Epithelial cell of proximal tubule (primary cell): Measurements from ENCODE around the gene ITGBL1. TPM values are rescaled to one million over a fixed set of nuclear protein-coding genes. Genes with fewer than 3 reads are reported as not detected.

Source experiments
- DNase-seq: peaks from one replicate; pipeline ENCODE4 v3.0.0-alpha.2; 2011; ENCODE audit warnings: low read depth
- H3K4me3 ChIP-seq: 2 replicates; pipeline ENCODE4 v1.5.1; 2011; ENCODE audit warnings: low read depth, mild to moderate bottlenecking, low read length
- CTCF ChIP-seq: conservative IDR thresholded peaks from 2 replicates; pipeline ENCODE4 v1.5.1; 2012; ENCODE audit warnings: low read depth, mild to moderate bottlenecking, low read length
- total RNA-seq: library from RNA; depleted of rRNA; stranded (reverse); fragments of >200 nt; gene quantifications from 2 replicates; pipeline ENCODE4 v1.2.3, GENCODE V29; 2015

The ITGBL1 gene
- total RNA-seq, 1 donor from 2014 or later, result 1.1 TPM

DNA sequence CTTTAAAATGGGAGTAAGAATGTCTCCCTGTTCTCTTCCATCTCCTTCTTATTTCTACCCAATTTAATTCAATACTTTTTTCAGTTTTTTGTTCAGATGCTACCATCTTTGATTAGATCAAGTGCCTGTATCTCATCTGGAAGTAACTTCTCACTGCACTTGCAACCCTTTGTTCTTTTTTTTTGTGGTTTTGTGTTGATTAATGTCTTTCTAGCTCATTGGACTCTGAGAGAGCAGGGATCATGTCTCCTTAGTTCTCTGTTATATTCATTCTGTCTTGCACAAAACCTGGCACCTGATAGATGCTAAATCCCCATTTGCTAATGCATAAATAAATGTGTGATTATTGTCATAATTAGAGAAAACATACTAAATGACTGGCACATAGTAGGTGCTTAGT, 834 bp upstream of the ITGBL1 start:
- TF ChIP-seq CTCF, result no peak
- H3K4me3 ChIP-seq, result no peak overlapping the region
- DNase-seq, result no peak

GRCh38 chr13:101453784-101454201, 1.3 kb downstream of the ITGBL1 start:
- DNase-seq, result no peak
- H3K4me3 ChIP-seq, result peak overlapping the region; percentile 45
- no peak for TF ChIP-seq CTCF

- no peak for DNase-seq
- no peak for TF ChIP-seq CTCF
- H3K4me3 ChIP-seq, result no peak overlapping the region
Measured at GRCh38 chr13:101454767-101455166, 2.3 kb downstream of the ITGBL1 start.

- DNase-seq, result peak; percentile 73
- TF ChIP-seq CTCF, result no peak
- H3K4me3 ChIP-seq, result no peak overlapping the region
Measured at GRCh38 chr13:101455863-101456262, 3.4 kb downstream of the ITGBL1 start.

DNA sequence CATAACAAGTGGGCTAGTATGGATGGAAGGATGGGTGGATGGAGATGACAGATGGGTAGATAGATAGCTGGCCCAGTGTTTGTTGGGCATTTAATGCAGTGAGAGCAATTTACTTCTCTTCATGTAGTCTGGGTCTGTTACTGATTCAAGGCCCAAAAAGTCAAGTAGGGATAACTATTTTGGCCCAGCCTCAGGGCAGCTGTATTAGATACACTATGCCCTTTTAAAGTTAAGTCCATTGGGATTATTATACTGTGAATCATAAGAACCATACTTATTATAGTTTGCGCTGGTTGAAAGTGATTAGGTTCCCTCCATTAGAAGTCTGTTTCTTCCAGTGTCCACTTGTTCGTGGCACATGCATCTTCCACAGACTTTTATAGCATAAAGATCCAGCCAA, 4.7 kb downstream of the ITGBL1 start:
- TF ChIP-seq CTCF, result no peak
- H3K4me3 ChIP-seq, result no peak overlapping the region
- no peak for DNase-seq

- DNase-seq, result no peak
- TF ChIP-seq CTCF, result no peak
- no peak overlapping the region for H3K4me3 ChIP-seq
Measured at GRCh38 chr13:101465877-101466276, 13.4 kb downstream of the ITGBL1 start.

DNA sequence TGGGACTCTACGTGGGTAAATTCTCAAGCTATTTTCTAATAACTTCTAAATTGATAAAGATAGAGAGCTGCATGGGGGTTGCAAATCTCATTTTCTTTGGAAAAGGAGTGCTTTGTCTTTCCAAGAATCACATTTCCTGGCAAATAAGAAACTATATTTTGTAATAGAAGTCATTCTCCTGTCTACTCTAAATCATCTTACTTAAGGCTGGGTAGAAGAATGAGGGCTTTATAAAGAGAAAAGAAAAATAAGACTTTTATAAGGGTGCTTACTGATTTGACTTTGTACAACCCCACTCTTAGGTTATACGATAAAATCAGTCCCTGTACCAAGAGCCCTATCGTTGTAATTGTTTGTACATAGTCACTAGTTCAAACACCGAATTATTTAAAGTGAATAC, 14.9 kb downstream of the ITGBL1 start:
- no peak for TF ChIP-seq CTCF
- DNase-seq, result no peak
- no peak overlapping the region for H3K4me3 ChIP-seq
